Tibial nerve (tissue), 4 donors: Measurements from ENCODE around the gene CNKSR1. TPM values are rescaled to one million over a fixed set of nuclear protein-coding genes. Genes with fewer than 3 reads are reported as not detected.

Source experiments
- DNase-seq, 2 donors: peaks; one replicate each; pipeline ENCODE4 v3.0.0-alpha.2; 2019; ENCODE audit warnings: low spot score in 2 of 2
- H3K27ac ChIP-seq, 4 donors: fragments of 200-600 bp; sonication (generic) in 3 of 4; one replicate each; pipeline ENCODE4 v1.5.1; 2017 to 2019; ENCODE audit warnings: mild to moderate bottlenecking in 1 of 4
- H3K27me3 ChIP-seq, 2 donors: fragments of 200-600 bp; sonication (generic) in 1 of 2; one replicate each; pipeline versions ENCODE4 v1.5.1 to v1.6.0; 2017 to 2019
- H3K36me3 ChIP-seq, 3 donors: fragments of 200-600 bp; sonication (generic); one replicate each; pipeline ENCODE4 v1.5.1; 2018 to 2019
- H3K4me1 ChIP-seq, 4 donors: fragments of 200-600 bp; sonication (generic) in 3 of 4; one replicate each; pipeline ENCODE4 v1.5.1; 2017 to 2019
- H3K4me3 ChIP-seq, 4 donors: fragments of 200-600 bp; sonication (generic) in 3 of 4; one replicate each; pipeline ENCODE4 v1.5.1; 2017 to 2019; ENCODE audit warnings: mild to moderate bottlenecking in 1 of 4, moderate library complexity in 1 of 4
- H3K9me3 ChIP-seq, 4 donors: fragments of 200-600 bp; sonication (generic) in 3 of 4; one replicate each; pipeline ENCODE4 v1.5.1; 2017 to 2019
- CTCF ChIP-seq, 5 experiments: fragments of 200-600 bp in 3 of 5; fragments of 450-650 bp in 2 of 5; sonication (generic) in 3 of 5; IDR thresholded peaks; one replicate each; pipeline ENCODE4 v1.5.1; 2016 to 2019; ENCODE audit warnings: antibody characterized with exemption in 5 of 5, mild to moderate bottlenecking in 3 of 5, moderate library complexity in 2 of 5
- EP300 ChIP-seq, 2 donors: sonication (generic); formaldehyde crosslinking; IDR thresholded peaks; one replicate each; pipeline ENCODE4 v1.6.1; 2017; ENCODE audit warnings: antibody characterized with exemption in 2 of 2, mild to moderate bottlenecking in 1 of 2
- POLR2A ChIP-seq, 2 donors: fragments of 450-650 bp; IDR thresholded peaks; one replicate each; pipeline ENCODE4 v1.6.1; 2017; ENCODE audit warnings: antibody characterized with exemption in 2 of 2, mild to moderate bottlenecking in 2 of 2, moderate library complexity in 2 of 2
- WGBS, 2 donors: methylation state at CpG; one replicate each; pipeline ENCODE4 v1.1.5; 2018; 5-methylcytosine and 5-hydroxymethylcytosine counted together
- total RNA-seq, 4 donors: library from RNA; depleted of rRNA; stranded (reverse); fragments of >200 nt; gene quantifications; one replicate each; pipeline ENCODE4 v1.1.0, GENCODE V29; 2016

CNKSR1 gene
- total RNA-seq, 4 donors from 2014 or later, result 2.6 to 5.7 (median 4.0) TPM; not detected in 1

- no peak overlapping the region for H3K27ac ChIP-seq
- no peaks in the 10 kb centered on the region for H3K36me3 ChIP-seq
- TF ChIP-seq CTCF (IDR thresholded peaks at IDR 0.05), result no peak
- TF ChIP-seq EP300 (IDR thresholded peaks at IDR 0.05), result no peak
- TF ChIP-seq POLR2A (IDR thresholded peaks at IDR 0.05), result no peak
- DNase-seq, result no peak
- H3K27me3 ChIP-seq, result peaks cover 0 to 4% of the 10 kb centered on the region in 2 donors
- H3K4me1 ChIP-seq, result peaks cover 0 to 6% (median 0%) of the 10 kb centered on the region in 4 donors
- no peaks in the 10 kb centered on the region for H3K9me3 ChIP-seq
- 83 to 86% methylated on average over 5 of the region's 5 CpGs for WGBS, 2 donors
- no peak overlapping the region for H3K4me3 ChIP-seq
Measured at GRCh38 chr1:26200413-26200812, 23.1 kb downstream of the CNKSR1 start.

- H3K9me3 ChIP-seq, result no peaks in the 10 kb centered on the region
- H3K4me3 ChIP-seq, result no peak overlapping the region
- H3K4me1 ChIP-seq, result peaks cover 0 to 6% (median 0%) of the 10 kb centered on the region in 4 donors
- no peak overlapping the region for H3K27ac ChIP-seq
- H3K36me3 ChIP-seq, result no peaks in the 10 kb centered on the region
- WGBS, 2 donors, result 66% methylated on average over 9 of the region's 9 CpGs
- H3K27me3 ChIP-seq, result no peaks in the 10 kb centered on the region
- TF ChIP-seq CTCF (IDR thresholded peaks at IDR 0.05) (no peak), EP300 (IDR thresholded peaks at IDR 0.05) (no peak), POLR2A (IDR thresholded peaks at IDR 0.05) (no peak)
- no peak for DNase-seq
Measured at GRCh38 chr1:26203642-26204318, 26.5 kb downstream of the CNKSR1 start.

- Histone ChIP-seq H3K27ac (no peak overlapping the region), H3K4me1 (no peaks in the 10 kb centered on the region), H3K27me3 (no peaks in the 10 kb centered on the region), H3K4me3 (no peak overlapping the region), H3K36me3 (no peaks in the 10 kb centered on the region), H3K9me3 (no peaks in the 10 kb centered on the region)
- TF ChIP-seq CTCF (IDR thresholded peaks at IDR 0.05) (no peak), EP300 (IDR thresholded peaks at IDR 0.05) (no peak), POLR2A (IDR thresholded peaks at IDR 0.05) (no peak)
- DNase-seq, result no peak
- 78 to 93% methylated on average over 5 of the region's 5 CpGs for WGBS, 2 donors
Measured at GRCh38 chr1:26210147-26210870, 33.0 kb downstream of the CNKSR1 start.

- DNase-seq, result no peak
- Histone ChIP-seq H3K4me3 (no peak overlapping the region), H3K36me3 (no peaks in the 10 kb centered on the region), H3K27me3 (peaks cover 0 to 7% of the 10 kb centered on the region in 2 donors), H3K27ac (no peak overlapping the region), H3K9me3 (no peaks in the 10 kb centered on the region), H3K4me1 (no peaks in the 10 kb centered on the region)
- WGBS, 2 donors, result 83 to 85% methylated on average over 5 of the region's 5 CpGs
- TF ChIP-seq POLR2A (IDR thresholded peaks at IDR 0.05), result no peak
- no peak for TF ChIP-seq CTCF (IDR thresholded peaks at IDR 0.05)
- no peak for TF ChIP-seq EP300 (IDR thresholded peaks at IDR 0.05)
Measured at GRCh38 chr1:26212726-26213125, 35.4 kb downstream of the CNKSR1 start.

- no peak for DNase-seq
- 78 to 83% methylated on average over 6 of the region's 6 CpGs for WGBS, 2 donors
Measured at GRCh38 chr1:26213335-26213905, 36.1 kb downstream of the CNKSR1 start.

More at GRCh38 chr1:26213335-26213905, 36.1 kb downstream of the CNKSR1 start:
- Histone ChIP-seq H3K36me3 (no peaks in the 10 kb centered on the region), H3K9me3 (no peaks in the 10 kb centered on the region), H3K27me3 (peaks cover 0 to 14% of the 10 kb centered on the region in 2 donors), H3K27ac (no peak overlapping the region), H3K4me3 (no peak overlapping the region), H3K4me1 (no peaks in the 10 kb centered on the region)
- no peak for TF ChIP-seq CTCF (IDR thresholded peaks at IDR 0.05)
- TF ChIP-seq EP300 (IDR thresholded peaks at IDR 0.05), result no peak
- TF ChIP-seq POLR2A (IDR thresholded peaks at IDR 0.05), result no peak
